Ascending aorta (tissue), 2 donors: Measurements from ENCODE around the gene LHX1. TPM values are rescaled to one million over a fixed set of nuclear protein-coding genes. Genes with fewer than 3 reads are reported as not detected.
A peak's percentile ranks its signal among the peaks of the same experiment; 100 is the strongest.

ENCODE experiments used
- DNase-seq, 2 donors: peaks; one replicate each; pipeline ENCODE4 v3.0.0-alpha.2; 2019; ENCODE audit warnings: low spot score in 2 of 2
- H3K27ac ChIP-seq, 2 donors: fragments of 200-600 bp; sonication (generic); one replicate each; pipeline ENCODE4 v1.5.1; 2016 to 2017; ENCODE audit warnings: mild to moderate bottlenecking in 1 of 2
- H3K27me3 ChIP-seq: fragments of 200-600 bp; sonication (generic); one replicate; pipeline ENCODE4 v1.5.1; 2017
- H3K36me3 ChIP-seq, 2 donors: fragments of 200-600 bp; sonication (generic); one replicate each; pipeline ENCODE4 v1.5.1; 2016
- H3K4me1 ChIP-seq, 2 donors: fragments of 200-600 bp; sonication (generic); one replicate each; pipeline ENCODE4 v1.5.1; 2016 to 2017; ENCODE audit warnings: mild to moderate bottlenecking in 1 of 2
- H3K4me3 ChIP-seq, 2 donors: fragments of 200-600 bp; sonication (generic); one replicate each; pipeline ENCODE4 v1.5.1; 2016 to 2017; ENCODE audit warnings: mild to moderate bottlenecking in 1 of 2
- H3K9me3 ChIP-seq, 2 donors: fragments of 200-600 bp; sonication (generic); one replicate each; pipeline ENCODE4 v1.5.1; 2016
- CTCF ChIP-seq, 3 experiments: fragments of 200-600 bp in 2 of 3; fragments of 450-650 bp in 1 of 3; sonication (generic) in 2 of 3; IDR thresholded peaks; one replicate each; pipeline ENCODE4 v1.5.1; 2016 to 2019; ENCODE audit warnings: antibody characterized with exemption in 3 of 3, mild to moderate bottlenecking in 1 of 3, moderate library complexity in 1 of 3
- intact Hi-C: fragments of 100-400 bp; cut with DNase I; formaldehyde crosslinking; loops from one replicate; pipeline ENCODE4 v1.15.1; 2023
- total RNA-seq: library from RNA; depleted of rRNA; stranded (reverse); fragments of >200 nt; gene quantifications from one replicate; pipeline ENCODE4 v1.1.0, GENCODE V29; 2016

Gene LHX1
- total RNA-seq, 1 donor from 2014 or later: not detected

- Histone ChIP-seq H3K27ac (no peak overlapping the region), H3K4me1 (peaks cover 0 to 35% of the 10 kb centered on the region in 2 donors), H3K4me3 (no peak overlapping the region), H3K27me3 (peaks cover 56% of the 10 kb centered on the region), H3K36me3 (no peaks in the 10 kb centered on the region), H3K9me3 (no peaks in the 10 kb centered on the region)
- intact Hi-C loops: no loop called here
- no peak for TF ChIP-seq CTCF (IDR thresholded peaks at IDR 0.05)
- DNase-seq: no peak
Measured at GRCh38 chr17:36931096-36931696, 6.1 kb upstream of the LHX1 start.

GRCh38 chr17:36931697-36932382, 5.4 kb upstream of the LHX1 start:
- Histone ChIP-seq H3K4me3 (peak overlapping the region in 1 of 2 donors; percentile 39), H3K4me1 (peaks cover 0 to 40% of the 10 kb centered on the region in 2 donors), H3K9me3 (no peaks in the 10 kb centered on the region), H3K27ac (no peak overlapping the region), H3K27me3 (peaks cover 61% of the 10 kb centered on the region), H3K36me3 (no peaks in the 10 kb centered on the region)
- TF ChIP-seq CTCF (IDR thresholded peaks at IDR 0.05): no peak
- intact Hi-C loops: no loop called here
- DNase-seq: no peak

DNA sequence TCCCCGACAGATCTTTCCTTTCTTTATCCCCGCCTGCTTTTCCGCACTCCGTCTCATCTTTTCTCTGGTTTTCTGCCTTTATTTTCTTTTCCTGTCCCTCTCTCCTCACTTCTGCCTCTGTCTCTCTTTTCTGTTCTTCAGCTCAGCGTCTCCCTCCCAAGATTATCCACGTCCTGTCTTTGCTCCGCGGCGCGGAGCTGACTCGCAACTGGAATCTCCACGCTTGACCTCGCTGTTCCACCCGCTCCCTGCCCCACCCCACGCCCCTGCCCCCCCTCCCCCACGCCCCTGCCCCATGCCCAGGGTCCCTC, 4.9 kb upstream of the LHX1 start:
- Histone ChIP-seq H3K4me3 (peak overlapping the region in 1 of 2 donors; percentile 39), H3K36me3 (no peaks in the 10 kb centered on the region), H3K27me3 (peaks cover 63% of the 10 kb centered on the region), H3K4me1 (peaks cover 2 to 44% of the 10 kb centered on the region in 2 donors), H3K27ac (no peak overlapping the region), H3K9me3 (no peaks in the 10 kb centered on the region)
- TF ChIP-seq CTCF (IDR thresholded peaks at IDR 0.05): no peak
- intact Hi-C loops: no loop called here
- DNase-seq: no peak

- H3K4me3 ChIP-seq: no peak overlapping the region
- peaks cover 69% of the 10 kb centered on the region for H3K27me3 ChIP-seq
- no peaks in the 10 kb centered on the region for H3K36me3 ChIP-seq
- peaks cover 3 to 50% of the 10 kb centered on the region in 2 donors for H3K4me1 ChIP-seq
- intact Hi-C loops: no loop called here
- H3K9me3 ChIP-seq: no peaks in the 10 kb centered on the region
- no peak for DNase-seq
- no peak overlapping the region for H3K27ac ChIP-seq
- no peak for TF ChIP-seq CTCF (IDR thresholded peaks at IDR 0.05)
Measured at GRCh38 chr17:36932694-36933511, 4.4 kb upstream of the LHX1 start.

DNA sequence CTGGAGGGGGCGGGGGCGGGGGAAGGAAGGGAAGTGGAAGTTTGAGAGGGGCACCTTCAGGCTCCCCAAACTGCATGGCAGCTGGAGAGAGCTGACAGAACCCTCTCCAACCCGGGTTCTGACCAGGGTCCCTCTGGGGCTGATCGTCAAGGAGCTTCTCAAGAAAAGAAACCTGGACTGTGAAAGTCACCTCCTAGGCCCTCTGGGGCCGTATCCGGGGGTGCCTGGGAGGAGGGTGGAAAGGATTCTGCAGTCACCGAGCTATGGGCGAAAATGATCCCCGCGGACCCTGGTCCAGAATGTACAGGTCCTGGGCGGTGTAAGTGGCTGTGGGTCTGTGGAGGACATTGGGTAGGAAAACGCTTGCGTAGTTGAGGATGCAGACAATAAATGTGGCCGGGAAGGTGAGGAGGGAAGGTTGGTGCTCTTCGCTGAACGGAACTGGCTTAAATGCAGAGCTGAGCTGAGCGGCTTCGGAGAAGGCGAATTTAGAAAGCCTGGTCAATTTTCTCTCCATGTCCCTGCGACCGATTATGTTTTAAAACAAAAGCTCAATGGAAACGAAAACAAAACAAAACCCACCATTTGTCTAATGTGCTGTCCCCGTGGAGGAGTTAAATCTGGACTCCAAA, 3.6 kb upstream of the LHX1 start:
- Histone ChIP-seq H3K4me1 (peaks cover 3 to 57% of the 10 kb centered on the region in 2 donors), H3K27ac (no peak overlapping the region), H3K4me3 (peak overlapping the region in 1 of 2 donors; percentile 37), H3K9me3 (no peaks in the 10 kb centered on the region), H3K27me3 (peaks cover 70% of the 10 kb centered on the region), H3K36me3 (no peaks in the 10 kb centered on the region)
- no peak for TF ChIP-seq CTCF (IDR thresholded peaks at IDR 0.05)
- intact Hi-C loops: no loop called here
- DNase-seq: no peak
